ENCODE results near the gene RREB1.

RREB1 gene

DNA sequence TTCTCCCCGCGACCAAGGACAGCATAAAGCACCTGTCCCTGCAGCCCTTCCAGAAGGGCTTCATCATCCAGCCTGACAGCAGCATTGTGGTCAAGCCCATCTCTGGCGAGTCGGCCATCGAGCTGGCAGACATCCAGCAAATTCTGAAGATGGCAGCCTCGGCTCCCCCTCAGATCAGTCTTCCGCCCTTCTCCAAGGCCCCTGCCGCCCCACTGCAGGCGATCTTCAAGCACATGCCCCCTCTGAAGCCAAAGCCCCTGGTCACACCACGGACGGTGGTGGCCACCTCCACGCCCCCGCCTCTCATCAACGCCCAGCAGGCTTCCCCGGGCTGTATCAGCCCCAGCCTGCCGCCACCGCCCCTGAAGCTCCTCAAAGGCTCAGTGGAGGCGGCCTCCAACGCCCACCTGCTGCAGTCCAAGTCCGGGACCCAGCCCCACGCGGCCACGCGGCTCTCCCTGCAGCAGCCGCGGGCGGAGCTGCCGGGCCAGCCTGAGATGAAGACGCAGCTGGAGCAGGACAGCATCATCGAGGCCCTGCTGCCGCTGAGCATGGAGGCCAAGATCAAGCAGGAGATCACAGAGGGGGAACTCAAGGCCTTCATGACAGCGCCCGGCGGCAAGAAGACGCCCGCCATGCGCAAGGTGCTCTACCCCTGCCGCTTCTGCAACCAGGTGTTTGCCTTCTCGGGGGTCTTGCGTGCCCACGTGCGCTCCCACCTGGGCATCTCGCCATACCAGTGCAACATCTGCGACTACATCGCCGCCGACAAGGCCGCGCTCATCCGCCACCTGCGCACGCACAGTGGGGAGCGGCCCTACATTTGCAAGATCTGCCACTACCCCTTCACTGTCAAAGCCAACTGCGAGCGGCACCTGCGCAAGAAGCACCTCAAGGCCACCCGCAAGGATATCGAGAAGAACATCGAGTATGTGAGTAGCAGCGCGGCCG, 121.9 kb downstream of the RREB1 start:
- H3K27me3 ChIP-seq (replicated peaks), result no peaks in the 10 kb centered on the region
- H3K36me3 ChIP-seq (replicated peaks), result peaks cover 53% of the 10 kb centered on the region
- no peak overlapping the region for H3K4me3 ChIP-seq (ENCODE audit: low read depth, low read length)
- no peak for DNase-seq
- in situ Hi-C loops (cut with HindIII; ENCODE audit: low pct_ligation_motif_present, low sequenced_read_pairs), result loop anchor here (25.0 kb wide), 1 partner anchor 517 kb away; no protein-coding TSS in a partner anchor
- no peak overlapping the region for H3K27ac ChIP-seq
- TF ChIP-seq, protein P1, sequence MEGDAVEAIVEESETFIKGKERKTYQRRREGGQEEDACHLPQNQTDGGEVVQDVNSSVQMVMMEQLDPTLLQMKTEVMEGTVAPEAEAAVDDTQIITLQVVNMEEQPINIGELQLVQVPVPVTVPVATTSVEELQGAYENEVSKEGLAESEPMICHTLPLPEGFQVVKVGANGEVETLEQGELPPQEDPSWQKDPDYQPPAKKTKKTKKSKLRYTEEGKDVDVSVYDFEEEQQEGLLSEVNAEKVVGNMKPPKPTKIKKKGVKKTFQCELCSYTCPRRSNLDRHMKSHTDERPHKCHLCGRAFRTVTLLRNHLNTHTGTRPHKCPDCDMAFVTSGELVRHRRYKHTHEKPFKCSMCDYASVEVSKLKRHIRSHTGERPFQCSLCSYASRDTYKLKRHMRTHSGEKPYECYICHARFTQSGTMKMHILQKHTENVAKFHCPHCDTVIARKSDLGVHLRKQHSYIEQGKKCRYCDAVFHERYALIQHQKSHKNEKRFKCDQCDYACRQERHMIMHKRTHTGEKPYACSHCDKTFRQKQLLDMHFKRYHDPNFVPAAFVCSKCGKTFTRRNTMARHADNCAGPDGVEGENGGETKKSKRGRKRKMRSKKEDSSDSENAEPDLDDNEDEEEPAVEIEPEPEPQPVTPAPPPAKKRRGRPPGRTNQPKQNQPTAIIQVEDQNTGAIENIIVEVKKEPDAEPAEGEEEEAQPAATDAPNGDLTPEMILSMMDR (IDR thresholded peaks at IDR 0.05; ENCODE audit: low read depth, low read length, missing control alignments), result no peak

DNA sequence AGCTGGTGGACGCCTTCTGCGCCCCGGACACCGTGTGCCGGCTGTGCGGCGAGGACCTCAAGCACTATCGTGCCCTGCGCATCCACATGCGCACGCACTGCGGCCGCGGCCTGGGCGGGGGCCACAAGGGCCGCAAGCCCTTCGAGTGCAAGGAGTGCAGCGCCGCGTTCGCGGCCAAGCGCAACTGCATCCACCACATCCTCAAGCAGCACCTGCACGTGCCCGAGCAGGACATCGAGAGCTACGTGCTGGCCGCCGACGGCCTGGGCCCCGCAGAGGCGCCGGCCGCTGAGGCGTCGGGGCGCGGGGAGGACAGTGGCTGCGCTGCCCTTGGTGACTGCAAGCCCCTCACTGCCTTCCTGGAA, 122.5 kb downstream of the RREB1 start:
- in situ Hi-C loops (cut with HindIII; ENCODE audit: low pct_ligation_motif_present, low sequenced_read_pairs), result loop anchor here (25.0 kb wide), 1 partner anchor 518 kb away; no protein-coding TSS in a partner anchor
- Histone ChIP-seq H3K27me3 (replicated peaks) (no peaks in the 10 kb centered on the region), H3K36me3 (replicated peaks) (peaks cover 55% of the 10 kb centered on the region), H3K27ac (no peak overlapping the region), H3K4me3 (ENCODE audit: low read depth, low read length) (no peak overlapping the region)
- TF ChIP-seq, protein P1 (IDR thresholded peaks at IDR 0.05; ENCODE audit: low read depth, low read length, missing control alignments), result no peak
- DNase-seq, result no peak

DNA sequence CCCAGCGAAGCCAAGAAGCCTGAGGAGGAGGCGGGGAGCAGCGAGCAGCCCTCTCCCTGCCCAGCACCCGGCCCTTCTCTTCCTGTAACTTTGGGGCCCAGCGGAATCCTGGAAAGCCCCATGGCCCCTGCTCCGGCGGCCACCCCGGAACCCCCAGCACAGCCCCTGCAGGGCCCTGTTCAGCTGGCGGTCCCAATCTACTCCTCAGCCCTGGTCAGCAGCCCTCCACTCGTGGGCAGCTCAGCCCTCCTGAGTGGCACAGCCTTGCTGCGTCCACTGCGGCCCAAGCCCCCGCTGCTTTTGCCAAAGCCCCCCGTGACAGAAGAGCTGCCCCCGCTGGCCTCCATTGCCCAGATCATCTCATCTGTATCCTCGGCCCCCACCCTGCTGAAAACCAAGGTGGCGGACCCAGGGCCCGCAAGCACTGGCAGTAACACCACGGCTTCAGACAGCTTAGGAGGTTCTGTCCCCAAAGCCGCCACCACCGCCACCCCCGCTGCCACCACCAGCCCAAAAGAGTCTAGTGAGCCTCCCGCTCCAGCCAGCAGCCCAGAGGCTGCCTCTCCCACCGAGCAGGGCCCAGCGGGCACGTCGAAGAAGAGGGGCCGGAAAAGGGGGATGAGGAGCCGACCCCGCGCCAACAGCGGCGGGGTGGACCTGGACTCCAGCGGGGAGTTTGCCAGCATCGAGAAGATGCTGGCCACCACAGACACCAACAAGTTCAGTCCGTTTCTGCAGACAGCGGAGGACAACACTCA, 123.4 kb downstream of the RREB1 start:
- Histone ChIP-seq H3K27me3 (replicated peaks) (no peaks in the 10 kb centered on the region), H3K27ac (no peak overlapping the region), H3K4me3 (ENCODE audit: low read depth, low read length) (no peak overlapping the region), H3K36me3 (replicated peaks) (peaks cover 60% of the 10 kb centered on the region)
- DNase-seq, result no peak
- in situ Hi-C loops (cut with HindIII; ENCODE audit: low pct_ligation_motif_present, low sequenced_read_pairs), result loop anchor here (25.0 kb wide), 1 partner anchor 519 kb away; no protein-coding TSS in a partner anchor
- TF ChIP-seq, protein P1 (IDR thresholded peaks at IDR 0.05; ENCODE audit: low read depth, low read length, missing control alignments), result no peak

DNA sequence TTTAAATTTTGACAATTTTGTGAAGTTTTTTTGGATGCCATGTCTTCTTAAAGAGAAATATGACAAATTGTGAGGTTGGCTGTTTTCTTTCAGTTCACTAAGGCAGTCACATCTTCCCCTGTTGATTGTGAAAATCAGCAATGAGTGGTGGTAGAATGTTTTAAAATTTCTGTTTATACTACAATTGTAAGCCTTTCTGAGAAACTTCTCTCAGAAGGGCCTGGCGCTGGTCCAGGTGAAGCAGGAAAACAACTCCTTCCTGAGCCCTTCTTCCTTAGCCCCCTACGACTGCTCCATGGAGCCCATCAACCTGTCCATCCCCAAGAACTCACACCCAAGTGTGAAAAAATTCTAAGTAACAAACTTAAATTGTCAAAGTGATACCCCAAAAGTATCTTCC, 124.6 kb downstream of the RREB1 start:
- Histone ChIP-seq H3K36me3 (replicated peaks) (peaks cover 58% of the 10 kb centered on the region), H3K27me3 (replicated peaks) (no peaks in the 10 kb centered on the region), H3K4me3 (ENCODE audit: low read depth, low read length) (no peak overlapping the region), H3K27ac (no peak overlapping the region)
- TF ChIP-seq, protein P1 (IDR thresholded peaks at IDR 0.05; ENCODE audit: low read depth, low read length, missing control alignments), result no peak
- in situ Hi-C loops (cut with HindIII; ENCODE audit: low pct_ligation_motif_present, low sequenced_read_pairs), result loop anchor here (25.0 kb wide), 1 partner anchor 520 kb away; no protein-coding TSS in a partner anchor
- no peak for DNase-seq

GRCh38 chr6:7234547-7234946, 126.8 kb downstream of the RREB1 start:
- H3K27ac ChIP-seq, result no peak overlapping the region
- DNase-seq, result no peak
- TF ChIP-seq, protein P1 (IDR thresholded peaks at IDR 0.05; ENCODE audit: low read depth, low read length, missing control alignments), result no peak
- in situ Hi-C loops (cut with HindIII; ENCODE audit: low pct_ligation_motif_present, low sequenced_read_pairs), result loop anchor here (25.0 kb wide), 1 partner anchor 522 kb away; no protein-coding TSS in a partner anchor
- H3K4me3 ChIP-seq (ENCODE audit: low read depth, low read length), result no peak overlapping the region
- H3K36me3 ChIP-seq (replicated peaks), result peaks cover 45% of the 10 kb centered on the region
- H3K27me3 ChIP-seq (replicated peaks), result no peaks in the 10 kb centered on the region
